ENCODE measurements around the gene CA7.
"Not testable (repeated sequence)": the region's sequence is repeated elsewhere in the genome, so short reads cannot be mapped to it uniquely, and the experiment has no call there.

Gene CA7

GRCh38 chr16:66847533-66848067, 3.4 kb downstream of the CA7 start:
- DNase-seq = no peak

- no peak for DNase-seq
These were observed 4.0 kb downstream of the CA7 start for GRCh38 chr16:66848172-66848571.

GRCh38 chr16:66849021-66849420, 4.8 kb downstream of the CA7 start:
- no peak for DNase-seq

DNA sequence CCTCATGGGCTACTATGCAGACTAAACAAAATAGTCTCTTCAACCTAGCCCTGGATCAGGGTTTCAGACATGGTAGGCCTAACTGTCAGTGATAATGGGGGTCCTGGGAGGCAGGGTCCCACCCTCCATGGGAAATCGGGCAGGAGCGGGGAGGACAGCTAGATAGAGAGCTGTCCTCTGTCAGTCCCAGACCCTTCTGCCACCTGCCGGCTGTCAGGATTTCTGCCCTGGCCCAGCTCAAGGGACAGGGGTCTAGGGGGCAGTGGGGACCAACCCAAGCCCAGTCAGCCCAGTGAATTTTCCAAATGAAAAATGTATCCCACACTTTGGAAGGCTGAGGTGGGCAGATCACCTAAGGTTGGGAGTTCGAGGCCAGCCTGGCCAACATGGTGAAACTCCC, 5.3 kb downstream of the CA7 start:
- no peak for DNase-seq

DNA sequence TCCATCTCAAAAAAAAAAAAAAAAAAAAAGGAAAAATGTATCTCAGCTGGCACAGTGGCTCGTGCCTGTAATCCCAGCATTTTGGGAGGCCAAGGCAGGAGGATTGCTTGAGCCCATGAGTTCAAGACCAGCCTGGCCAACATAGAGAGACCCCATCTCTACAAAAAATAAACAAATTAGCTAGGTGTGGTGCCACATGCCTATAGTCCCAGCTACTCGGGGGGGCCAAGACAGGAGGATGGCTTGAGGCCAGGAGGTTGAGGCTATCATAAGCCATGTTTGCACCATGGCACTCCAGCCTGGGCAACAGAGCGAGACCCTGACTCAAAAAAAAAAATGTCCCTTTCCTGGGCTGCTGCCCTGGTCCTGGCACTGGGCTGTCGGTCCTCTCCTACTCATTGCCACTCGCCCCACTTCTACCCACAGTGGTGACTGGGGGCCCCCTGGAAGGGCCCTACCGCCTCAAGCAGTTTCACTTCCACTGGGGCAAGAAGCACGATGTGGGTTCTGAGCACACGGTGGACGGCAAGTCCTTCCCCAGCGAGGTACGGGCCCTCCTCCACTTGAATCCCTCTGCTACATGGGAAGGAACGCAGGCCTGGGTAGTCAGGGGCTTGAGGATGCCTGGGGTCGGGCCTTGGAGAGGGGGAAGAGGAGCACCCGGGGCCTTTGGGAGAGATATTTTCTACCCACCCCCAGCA, 6.1 kb downstream of the CA7 start:
- DNase-seq = no peak

DNA sequence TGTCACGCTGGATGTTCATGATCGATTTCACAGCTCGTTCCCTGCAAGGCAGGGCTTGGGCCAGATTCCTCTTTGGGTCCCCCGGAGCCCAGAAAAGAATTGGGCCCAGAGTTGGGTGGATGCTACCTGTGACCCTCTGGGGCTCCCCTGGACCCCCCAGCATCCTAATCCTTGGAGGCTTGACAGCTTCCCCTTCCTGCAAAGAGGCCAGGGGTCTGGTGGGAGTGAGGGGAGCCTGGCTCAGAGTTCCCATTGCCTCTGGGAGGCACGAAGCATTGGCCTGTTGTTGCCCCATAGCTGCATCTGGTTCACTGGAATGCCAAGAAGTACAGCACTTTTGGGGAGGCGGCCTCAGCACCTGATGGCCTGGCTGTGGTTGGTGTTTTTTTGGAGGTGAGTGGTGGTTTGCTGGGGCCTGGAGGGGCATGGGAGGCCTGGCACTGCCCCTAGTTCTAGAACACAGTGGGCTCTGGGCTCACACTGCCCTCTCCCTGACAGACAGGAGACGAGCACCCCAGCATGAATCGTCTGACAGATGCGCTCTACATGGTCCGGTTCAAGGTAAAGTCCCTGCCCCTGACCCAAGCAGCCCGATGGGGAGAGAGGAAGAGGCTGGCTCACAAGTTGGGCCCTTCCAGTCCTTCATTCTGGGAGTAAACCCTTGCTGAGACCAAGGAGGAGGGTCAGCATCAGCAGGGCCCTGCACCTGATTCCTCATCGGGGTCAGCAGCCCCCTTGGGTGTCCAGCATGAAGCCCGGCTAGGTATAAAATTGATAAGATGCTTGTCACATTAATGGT, 7.2 kb downstream of the CA7 start:
- DNase-seq = no peak

DNA sequence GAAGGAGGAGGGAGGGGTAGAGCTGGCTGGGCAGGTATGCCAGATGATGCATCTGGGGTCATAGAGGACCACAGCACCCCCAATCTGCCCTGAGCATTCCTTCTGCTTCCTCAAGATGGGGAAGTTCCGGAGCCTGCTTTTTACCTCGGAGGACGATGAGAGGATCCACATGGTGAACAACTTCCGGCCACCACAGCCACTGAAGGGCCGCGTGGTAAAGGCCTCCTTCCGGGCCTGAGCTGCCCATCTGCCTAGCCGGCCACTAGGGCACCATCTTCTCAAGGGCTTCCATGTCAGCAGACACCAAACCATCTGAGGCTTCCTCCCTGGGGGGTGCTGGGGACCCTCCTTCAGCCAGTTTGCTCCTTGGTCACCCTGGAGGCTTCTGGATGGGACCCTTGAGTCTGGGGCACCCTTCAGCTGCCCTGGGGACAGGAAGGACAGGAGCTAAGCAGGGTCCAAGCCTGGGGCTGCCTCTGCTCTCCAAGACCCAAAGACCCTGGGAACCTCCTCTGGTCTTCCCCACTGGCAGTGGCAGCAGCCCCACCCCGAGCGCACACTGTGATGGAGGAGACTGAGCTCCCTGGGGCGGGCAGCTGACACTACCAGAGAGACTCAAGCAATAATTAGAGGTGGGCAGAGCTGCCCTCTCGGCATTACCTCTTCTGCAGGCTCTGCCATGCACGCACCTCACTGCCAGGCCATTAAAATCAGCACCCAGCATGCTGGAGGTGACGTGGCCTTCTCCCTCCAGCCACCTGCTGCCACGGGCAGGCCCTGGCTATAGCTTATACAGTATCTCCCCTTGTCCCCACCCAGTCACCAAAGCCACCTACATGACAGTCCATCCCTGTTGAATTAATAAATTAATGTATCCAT, 9.3 kb downstream of the CA7 start:
- DNase-seq = no peak

GRCh38 chr16:66856184-66856730, 12.0 kb downstream of the CA7 start:
- no peak for DNase-seq

GRCh38 chr16:66856801-66857200, 12.6 kb downstream of the CA7 start:
- no peak for DNase-seq

DNA sequence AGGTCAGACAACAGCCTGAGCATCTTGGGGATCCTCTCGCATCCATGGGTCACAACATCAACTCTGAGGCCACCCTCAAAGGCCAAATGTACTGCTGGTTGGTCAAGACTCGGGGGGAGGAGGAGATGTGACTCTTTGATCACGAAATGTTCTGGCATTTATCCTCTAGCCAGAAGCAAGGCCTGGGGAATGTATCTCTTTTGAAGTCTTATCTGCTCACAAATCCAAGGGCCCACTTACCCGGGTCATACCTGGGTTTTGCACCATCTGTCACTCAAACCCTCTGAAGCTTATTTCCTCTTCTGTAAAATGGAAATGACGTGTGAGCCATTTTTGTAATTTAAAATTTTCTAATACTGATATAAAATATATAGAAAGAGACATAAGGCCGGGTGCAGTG, 13.2 kb downstream of the CA7 start:
- no peak for DNase-seq

DNA sequence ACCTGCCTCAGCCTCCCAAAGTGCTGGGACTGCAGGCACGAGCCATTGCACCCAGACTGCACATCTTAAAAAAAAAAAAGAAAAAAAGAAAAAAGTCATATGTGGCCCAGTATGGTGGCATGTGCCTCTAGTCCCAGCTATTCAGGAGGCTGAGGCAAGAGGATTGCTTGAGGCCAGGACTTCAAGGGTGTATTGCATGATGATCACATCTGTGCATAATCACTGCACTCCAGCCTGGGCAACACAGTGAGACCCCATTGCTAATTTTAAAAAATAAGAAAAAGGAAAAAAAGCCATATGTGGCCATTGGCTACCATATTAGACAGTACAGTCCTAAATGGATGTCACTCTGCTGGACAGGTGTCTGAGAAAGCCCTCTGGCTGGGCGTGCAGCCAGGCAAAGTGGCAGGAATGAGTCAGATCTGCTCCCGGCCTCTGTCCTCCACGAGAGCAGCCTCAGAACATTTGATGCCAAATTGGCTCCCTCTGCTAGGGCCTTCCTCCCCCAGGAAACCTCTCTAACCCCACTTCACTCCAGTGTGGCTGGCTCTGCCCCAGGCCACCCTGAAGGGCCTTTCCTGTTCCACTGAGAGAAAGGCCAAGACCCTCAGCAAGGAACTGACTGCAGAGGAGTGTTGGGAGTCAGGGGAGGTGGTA, 14.7 kb downstream of the CA7 start:
- DNase-seq = no peak

GRCh38 chr16:66859397-66860068, 15.3 kb downstream of the CA7 start:
- no peak for DNase-seq

DNA sequence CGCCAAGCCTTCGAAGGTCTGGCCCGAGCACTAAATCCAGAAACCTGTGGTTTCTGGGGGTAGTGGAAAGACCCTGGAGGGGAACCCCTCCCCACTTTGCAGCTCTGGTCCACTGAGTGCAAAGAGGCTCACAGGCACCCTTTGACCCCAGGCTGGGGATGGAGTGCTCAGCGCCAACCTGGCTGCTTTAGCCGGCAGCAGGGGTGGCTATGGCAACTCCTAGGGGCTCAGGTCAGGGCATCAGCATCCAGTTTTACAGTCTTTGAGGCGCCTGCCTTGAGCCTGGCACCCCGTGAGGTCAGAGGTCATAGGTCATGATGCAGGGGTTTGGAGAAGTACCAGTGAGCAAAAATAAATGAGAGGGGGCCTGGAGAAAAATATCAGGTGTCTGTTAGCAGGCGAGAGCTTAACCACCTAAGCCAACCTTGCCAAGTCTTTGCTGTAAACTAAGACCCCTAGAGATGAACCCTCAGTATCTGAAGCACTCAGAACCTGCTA, 17.9 kb downstream of the CA7 start:
- DNase-seq = no peak

DNA sequence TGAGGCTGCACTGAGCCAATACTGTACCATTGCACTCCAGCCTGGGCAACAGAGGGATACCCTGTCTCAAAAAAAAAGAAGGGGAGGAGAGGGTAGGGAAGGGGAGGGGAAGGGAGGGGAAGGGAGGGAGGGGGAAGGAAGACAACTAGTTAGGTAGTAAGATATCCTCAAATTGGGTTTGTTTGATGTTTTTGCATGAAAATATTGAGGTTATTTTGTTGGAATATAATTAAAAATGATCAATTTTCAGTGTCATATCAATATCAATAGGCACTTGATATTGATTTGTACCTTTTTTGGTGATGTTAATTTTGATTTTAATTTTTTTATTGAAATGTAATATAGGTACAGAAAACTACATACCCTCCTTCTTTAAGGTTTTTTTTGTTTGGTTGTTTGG, 19.5 kb downstream of the CA7 start:
- DNase-seq = no peak

DNA sequence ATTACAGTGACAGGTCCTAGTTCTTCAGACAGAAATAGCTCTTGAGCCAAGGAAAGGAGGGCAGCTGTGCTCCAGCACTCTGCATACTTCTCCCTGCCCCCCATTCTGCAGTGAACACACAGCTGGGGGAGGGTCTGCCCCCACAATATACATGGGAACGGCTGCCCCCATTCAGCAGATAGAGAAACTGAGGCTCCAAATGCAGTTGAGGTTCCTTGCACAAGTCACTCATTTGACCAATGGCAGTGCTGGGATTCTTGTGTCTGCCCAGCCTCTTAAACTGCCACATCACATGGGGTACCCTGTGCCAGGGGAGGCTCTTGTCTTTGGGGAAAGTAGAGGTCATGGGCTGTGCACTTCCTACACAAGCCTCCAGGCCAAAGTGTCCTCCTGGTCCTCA, 25.2 kb downstream of the CA7 start:
- no peak for DNase-seq

- DNase-seq = not testable (repeated sequence)
These were observed 27.1 kb downstream of the CA7 start for GRCh38 chr16:66871363-66871762.

DNA sequence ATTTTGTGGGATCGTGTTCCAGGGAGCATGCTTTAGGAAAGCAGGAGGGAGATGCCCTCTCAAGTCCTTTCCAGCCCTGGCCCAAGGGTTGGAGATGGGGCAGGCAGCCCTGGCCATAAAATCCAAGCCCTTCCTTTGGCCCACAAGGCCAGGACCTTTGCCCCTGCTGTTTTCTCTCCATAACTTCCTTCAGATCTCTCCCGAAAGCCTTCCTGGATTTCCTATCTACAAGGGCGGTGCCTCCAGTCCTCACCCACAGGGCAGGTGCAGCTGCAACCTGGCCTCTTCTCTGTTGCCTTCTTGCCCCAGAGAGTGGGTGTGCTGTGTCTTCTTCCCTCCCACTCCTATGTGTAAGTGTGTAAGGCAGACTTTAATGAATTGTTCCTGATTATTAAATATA, 27.6 kb downstream of the CA7 start:
- no peak for DNase-seq

DNA sequence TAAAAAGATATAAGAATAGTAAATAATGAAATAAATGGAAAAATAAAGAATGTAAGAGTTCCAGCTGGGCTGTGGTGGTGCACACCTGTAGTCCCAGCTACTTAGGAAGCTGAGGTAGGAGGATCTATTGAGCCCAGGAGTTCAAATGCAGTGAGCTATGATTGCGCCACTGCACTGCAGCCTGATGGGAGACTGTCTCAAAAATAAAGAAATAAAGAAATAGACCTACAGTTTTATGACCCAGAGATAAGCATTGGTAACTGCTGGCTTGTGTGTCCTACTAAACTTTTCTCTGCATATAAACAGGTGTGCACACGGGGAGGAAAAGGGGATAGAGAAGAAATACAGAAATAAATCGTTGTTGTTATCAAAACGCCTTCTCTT, 28.3 kb downstream of the CA7 start:
- DNase-seq = no peak

GRCh38 chr16:66872943-66873684, 28.9 kb downstream of the CA7 start:
- DNase-seq = peak; percentile 100

GRCh38 chr16:66873685-66874055, 29.5 kb downstream of the CA7 start:
- DNase-seq = peak; percentile 29
